HepG2 (cell line): Measurements from ENCODE around the gene CACNA1I. TPM values are rescaled to one million over a fixed set of nuclear protein-coding genes. Genes with fewer than 3 reads are reported as not detected.
A peak's percentile ranks its signal among the peaks of the same experiment; 100 is the strongest.

Source experiments
- CREM ChIP-seq, 2 experiments: sonication (generic) in 1 of 2; formaldehyde crosslinking in 1 of 2; IDR thresholded peaks; 2 replicates each; pipeline versions ENCODE4 v1.4.0 to v1.6.1; 2016 to 2020; ENCODE audit warnings: antibody characterized with exemption in 1 of 2, mild to moderate bottlenecking in 1 of 2, missing genetic modification reagents in 1 of 2
- CTCF ChIP-seq: sonication (generic); formaldehyde crosslinking; IDR thresholded peaks from 2 replicates; pipeline ENCODE4 v1.5.0; 2020; ENCODE audit warnings: mild to moderate bottlenecking, missing genetic modification reagents, moderate library complexity
- GLMP ChIP-seq: sonication (generic); formaldehyde crosslinking; IDR thresholded peaks from 2 replicates; pipeline ENCODE4 v1.9.0; 2021; ENCODE audit warnings: missing genetic modification reagents, mild to moderate bottlenecking, borderline replicate concordance
- HNRNPH1 ChIP-seq: fragments of 200-400 bp; formaldehyde crosslinking; optimal IDR thresholded peaks from 2 replicates; pipeline ENCODE3; 2017; ENCODE audit warnings: mild to moderate bottlenecking, low read depth, low read length
- KMT2B ChIP-seq: IDR thresholded peaks from 2 replicates; pipeline ENCODE4 v1.6.1; 2016; ENCODE audit warnings: missing genetic modification reagents, missing compliant biosample characterization
- NCOR1 ChIP-seq: fragments of 200-600 bp; sonication (generic); IDR thresholded peaks from 2 replicates; pipeline ENCODE4 v1.7.0; 2017; ENCODE audit warnings: antibody characterized with exemption, low read length, borderline replicate concordance
- NFYC ChIP-seq: IDR thresholded peaks from 2 replicates; pipeline ENCODE4 v1.6.1; 2016; ENCODE audit warnings: missing genetic modification reagents, missing compliant biosample characterization
- PRDM10 ChIP-seq: sonication (generic); formaldehyde crosslinking; IDR thresholded peaks from 2 replicates; pipeline ENCODE4 v1.4.0; 2020; ENCODE audit warnings: low read depth, missing genetic modification reagents
- PREB ChIP-seq: sonication (generic); formaldehyde crosslinking; IDR thresholded peaks from 2 replicates; pipeline ENCODE4 v1.4.0; 2020; ENCODE audit warnings: missing genetic modification reagents
- RFX1 ChIP-seq: fragments of 450-650 bp; IDR thresholded peaks from 2 replicates; pipeline ENCODE4 v1.6.1; 2017
- XRCC5 ChIP-seq: fragments of 200-400 bp; formaldehyde crosslinking; optimal IDR thresholded peaks from 2 replicates; pipeline ENCODE3; 2017; ENCODE audit warnings: mild to moderate bottlenecking, low read length
- ZNF275 ChIP-seq: sonication (generic); formaldehyde crosslinking; IDR thresholded peaks from 2 replicates; pipeline ENCODE4 v1.8.0; 2022; ENCODE audit warnings: missing genetic modification reagents, mild to moderate bottlenecking, inconsistent platforms, borderline replicate concordance
- ZNF362 ChIP-seq: sonication (generic); formaldehyde crosslinking; IDR thresholded peaks from 2 replicates; pipeline ENCODE4 v1.4.0; 2020; ENCODE audit warnings: missing genetic modification reagents, mild to moderate bottlenecking, borderline replicate concordance
- ZNF430 ChIP-seq: sonication (generic); formaldehyde crosslinking; IDR thresholded peaks from 2 replicates; pipeline ENCODE4 v1.9.0; 2021; ENCODE audit warnings: mild to moderate bottlenecking, missing genetic modification reagents
- ZNF543 ChIP-seq: sonication (generic); formaldehyde crosslinking; IDR thresholded peaks from 2 replicates; pipeline ENCODE4 v1.4.0; 2020; ENCODE audit warnings: mild to moderate bottlenecking, missing genetic modification reagents
- ZNF576 ChIP-seq: sonication (generic); formaldehyde crosslinking; IDR thresholded peaks from 2 replicates; pipeline ENCODE4 v1.4.0; 2020; ENCODE audit warnings: mild to moderate bottlenecking, missing genetic modification reagents
- ZNF644 ChIP-seq: IDR thresholded peaks from 2 replicates; pipeline ENCODE4 v1.6.1; 2016; ENCODE audit warnings: low read depth
- polyA plus RNA-seq, 8 experiments: library from polyadenylated mRNA; depleted of rRNA in 3 of 8; stranded (reverse) in 7 of 8; unstranded in 1 of 8; fragments of >200 nt; fragmentation: Illumina TruSeq in 4 of 8; extraction: Trizol in 4 of 8; gene quantifications; 2 replicates each; pipeline versions ENCODE4 v1.2.1 to v1.2.3, GENCODE V29; 2011 to 2016; ENCODE audit warnings: low read depth in 4 of 8, missing spikeins in 1 of 8, mixed read lengths in 1 of 8; ENCODE audit not compliant: insufficient read depth in 1 of 8
- total RNA-seq, 5 experiments: library from RNA; depleted of rRNA; stranded (reverse); fragments of >200 nt; fragmentation: Illumina TruSeq; extraction: Trizol; gene quantifications; 2 replicates each; pipeline ENCODE4 v1.2.3, GENCODE V29; 2016; ENCODE audit warnings: low read depth in 1 of 5

CACNA1I gene
- total and polyA plus RNA-seq, 2 of the 13 experiments (the other 11 are each of a cell fraction or from before 2014, with no cell fraction given): not detected

GRCh38 chr22:39545386-39546365 is 24.9 kb upstream of the CACNA1I start (continued):
- TF ChIP-seq NCOR1 (no peak), HNRNPH1 (no peak), RFX1 (no peak), PRDM10 (CRISPR knock-in tag) (peak; percentile 72; the same call in 1 of the 2 replicates), KMT2B (CRISPR knock-in tag) (peak; percentile 78), ZNF576 (CRISPR knock-in tag) (no peak), PREB (peak; percentile 91; the same call in 1 of the 2 replicates), ZNF362 (CRISPR knock-in tag) (no peak), ZNF644 (CRISPR knock-in tag) (peak; percentile 67; the same call in 1 of the 2 replicates), ZNF275 (CRISPR knock-in tag) (no peak), CTCF (CRISPR knock-in tag) (no peak), ZNF543 (no peak), ZNF430 (peak; percentile 88; the same call in 1 of the 2 replicates), NFYC (CRISPR knock-in tag) (peak; percentile 47; the same call in 1 of the 2 replicates), CREM (IDR thresholded peaks at IDR 0.05) (no peak), CREM (CRISPR knock-in tag; IDR thresholded peaks at IDR 0.05) (no peak), GLMP (CRISPR knock-in tag) (no peak; the same call in 1 of the 2 replicates), XRCC5 (peak; percentile 72)
